ENCODE measurements around the gene SLC25A26. TPM values are rescaled to one million over a fixed set of nuclear protein-coding genes. Genes with fewer than 3 reads are reported as not detected.

SLC25A26 gene
- total RNA-seq, 2 donors from 2014 or later: 20.7 to 22.8 TPM

DNA sequence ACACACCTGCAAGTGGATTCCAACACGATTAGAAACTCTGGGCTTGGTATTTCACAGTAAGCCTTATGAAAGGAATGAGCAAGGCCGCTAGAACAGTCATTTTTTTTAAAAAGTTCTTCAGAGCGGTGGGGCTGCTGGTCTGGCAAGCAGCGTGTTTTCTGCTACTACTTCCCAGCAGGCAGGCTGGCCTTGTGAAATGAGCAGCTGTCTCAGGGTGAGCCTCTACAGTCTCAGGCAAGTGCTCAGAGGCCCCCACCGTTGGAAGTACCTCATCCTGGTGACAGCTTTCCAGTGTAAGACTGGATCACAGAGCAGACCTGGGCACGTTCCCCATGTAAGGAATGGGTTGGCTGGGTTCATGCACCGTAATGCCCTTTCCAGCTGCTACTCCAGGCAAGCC, 160.8 kb downstream of the SLC25A26 start:
- DNase-seq: peak; percentile 27
- H3K27me3 ChIP-seq (ENCODE audit: control insufficient read depth, insufficient read depth, low read length, poor library complexity, severe bottlenecking): no peaks in the 10 kb centered on the region
- no peak overlapping the region for H3K4me3 ChIP-seq (ENCODE audit: low read length)
- Mint-ChIP-seq H3K4me1 (no peaks in the 10 kb centered on the region), H3K27me3 (ENCODE audit: insufficient read depth) (no peaks in the 10 kb centered on the region), H3K9me3 (peaks cover 2% of the 10 kb centered on the region), H3K27ac (peak overlapping the region; percentile 21), H3K4me3 (no peak overlapping the region), H3K36me3 (ENCODE audit: low read depth) (peaks cover 91% of the 10 kb centered on the region)
- peaks cover 17% of the 10 kb centered on the region for H3K9me3 ChIP-seq (ENCODE audit: control insufficient read depth, low read length)
- TF ChIP-seq, protein P1, sequence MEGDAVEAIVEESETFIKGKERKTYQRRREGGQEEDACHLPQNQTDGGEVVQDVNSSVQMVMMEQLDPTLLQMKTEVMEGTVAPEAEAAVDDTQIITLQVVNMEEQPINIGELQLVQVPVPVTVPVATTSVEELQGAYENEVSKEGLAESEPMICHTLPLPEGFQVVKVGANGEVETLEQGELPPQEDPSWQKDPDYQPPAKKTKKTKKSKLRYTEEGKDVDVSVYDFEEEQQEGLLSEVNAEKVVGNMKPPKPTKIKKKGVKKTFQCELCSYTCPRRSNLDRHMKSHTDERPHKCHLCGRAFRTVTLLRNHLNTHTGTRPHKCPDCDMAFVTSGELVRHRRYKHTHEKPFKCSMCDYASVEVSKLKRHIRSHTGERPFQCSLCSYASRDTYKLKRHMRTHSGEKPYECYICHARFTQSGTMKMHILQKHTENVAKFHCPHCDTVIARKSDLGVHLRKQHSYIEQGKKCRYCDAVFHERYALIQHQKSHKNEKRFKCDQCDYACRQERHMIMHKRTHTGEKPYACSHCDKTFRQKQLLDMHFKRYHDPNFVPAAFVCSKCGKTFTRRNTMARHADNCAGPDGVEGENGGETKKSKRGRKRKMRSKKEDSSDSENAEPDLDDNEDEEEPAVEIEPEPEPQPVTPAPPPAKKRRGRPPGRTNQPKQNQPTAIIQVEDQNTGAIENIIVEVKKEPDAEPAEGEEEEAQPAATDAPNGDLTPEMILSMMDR (conservative IDR thresholded peaks at IDR 0.05): no peak
- H3K4me1 ChIP-seq (ENCODE audit: control insufficient read depth, insufficient read depth, low read length): no peaks in the 10 kb centered on the region
- WGBS, 2 experiments (ENCODE audit: insufficient coverage in 1 of 2, insufficient read length in 1 of 2): 96 to 97% methylated on average over 5 to 7 of the region's 7 CpGs
- no peak overlapping the region for H3K27ac ChIP-seq (ENCODE audit: low read depth, low read length)
- peaks cover 100% of the 10 kb centered on the region for H3K36me3 ChIP-seq (ENCODE audit: control insufficient read depth, insufficient read depth, low read length)
- no peak overlapping the region for H3K9ac ChIP-seq (ENCODE audit: extremely low read depth, low read length, poor library complexity, severe bottlenecking)

DNA sequence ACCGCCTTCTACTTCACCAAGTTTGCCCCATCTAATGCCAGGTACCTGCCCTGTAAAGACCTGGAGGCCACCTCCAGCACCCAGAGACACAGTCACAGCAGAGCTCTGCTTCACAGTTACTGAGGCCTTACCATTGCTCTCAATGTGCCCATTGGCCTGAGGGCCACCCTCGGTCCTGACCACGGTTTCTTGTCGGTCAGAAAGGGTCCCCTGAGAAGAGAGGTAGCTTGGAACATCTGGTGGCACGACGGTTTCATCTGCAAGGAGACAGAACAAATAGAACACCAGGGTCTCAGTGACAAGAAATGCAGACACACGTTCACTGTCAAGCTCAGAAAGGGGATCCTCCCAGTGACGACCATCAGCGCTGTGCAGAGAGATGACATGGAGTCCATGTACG, 161.3 kb downstream of the SLC25A26 start:
- TF ChIP-seq, protein P1 (conservative IDR thresholded peaks at IDR 0.05): no peak
- peak; percentile 26 for DNase-seq
- no peak overlapping the region for H3K9ac ChIP-seq (ENCODE audit: extremely low read depth, low read length, poor library complexity, severe bottlenecking)
- H3K36me3 ChIP-seq (ENCODE audit: control insufficient read depth, insufficient read depth, low read length): peaks cover 100% of the 10 kb centered on the region
- peaks cover 2% of the 10 kb centered on the region for H3K9me3 Mint-ChIP-seq
- H3K4me1 ChIP-seq (ENCODE audit: control insufficient read depth, insufficient read depth, low read length): no peaks in the 10 kb centered on the region
- no peaks in the 10 kb centered on the region for H3K4me1 Mint-ChIP-seq
- H3K27ac Mint-ChIP-seq: peak overlapping the region; percentile 21
- peaks cover 17% of the 10 kb centered on the region for H3K9me3 ChIP-seq (ENCODE audit: control insufficient read depth, low read length)
- H3K4me3 Mint-ChIP-seq: no peak overlapping the region
- H3K4me3 ChIP-seq (ENCODE audit: low read length): no peak overlapping the region
- peaks cover 91% of the 10 kb centered on the region for H3K36me3 Mint-ChIP-seq (ENCODE audit: low read depth)
- H3K27me3 ChIP-seq (ENCODE audit: control insufficient read depth, insufficient read depth, low read length, poor library complexity, severe bottlenecking): no peaks in the 10 kb centered on the region
- 89 to 94% methylated on average over 10 of the region's 10 CpGs for WGBS, 2 experiments (ENCODE audit: insufficient coverage in 1 of 2, insufficient read length in 1 of 2)
- H3K27me3 Mint-ChIP-seq (ENCODE audit: insufficient read depth): no peaks in the 10 kb centered on the region
- H3K27ac ChIP-seq (ENCODE audit: low read depth, low read length): no peak overlapping the region

DNA sequence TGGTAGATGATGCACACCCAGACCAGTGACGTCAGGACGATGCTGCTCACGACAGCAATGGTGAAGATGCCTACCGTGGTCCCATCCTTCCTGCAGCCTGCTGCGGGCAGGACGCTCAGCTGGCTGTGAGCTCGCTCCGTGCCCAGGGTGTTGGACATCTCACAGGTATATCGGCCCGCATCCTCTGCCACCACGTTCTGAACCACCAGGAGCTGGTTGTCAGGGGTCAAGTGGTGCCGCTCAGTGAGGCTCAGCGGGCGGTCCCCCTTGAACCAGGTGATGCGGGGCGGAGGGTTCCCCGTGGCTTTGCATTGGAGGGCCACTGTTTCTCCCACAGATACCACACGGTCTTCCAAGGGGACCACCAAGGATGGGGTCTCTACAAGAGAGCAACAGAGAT, 162.2 kb downstream of the SLC25A26 start:
- no peak overlapping the region for H3K9ac ChIP-seq (ENCODE audit: extremely low read depth, low read length, poor library complexity, severe bottlenecking)
- DNase-seq: peak; percentile 31
- Mint-ChIP-seq H3K27ac (no peak overlapping the region), H3K36me3 (ENCODE audit: low read depth) (peaks cover 88% of the 10 kb centered on the region), H3K4me1 (no peaks in the 10 kb centered on the region), H3K4me3 (no peak overlapping the region), H3K9me3 (peaks cover 2% of the 10 kb centered on the region), H3K27me3 (ENCODE audit: insufficient read depth) (no peaks in the 10 kb centered on the region)
- 96 to 99% methylated on average over 18 of the region's 18 CpGs for WGBS, 2 experiments (ENCODE audit: insufficient coverage in 1 of 2, insufficient read length in 1 of 2)
- H3K4me1 ChIP-seq (ENCODE audit: control insufficient read depth, insufficient read depth, low read length): no peaks in the 10 kb centered on the region
- TF ChIP-seq, protein P1 (conservative IDR thresholded peaks at IDR 0.05): no peak
- H3K36me3 ChIP-seq (ENCODE audit: control insufficient read depth, insufficient read depth, low read length): peaks cover 97% of the 10 kb centered on the region
- H3K27me3 ChIP-seq (ENCODE audit: control insufficient read depth, insufficient read depth, low read length, poor library complexity, severe bottlenecking): no peaks in the 10 kb centered on the region
- no peak overlapping the region for H3K27ac ChIP-seq (ENCODE audit: low read depth, low read length)
- peaks cover 17% of the 10 kb centered on the region for H3K9me3 ChIP-seq (ENCODE audit: control insufficient read depth, low read length)
- no peak overlapping the region for H3K4me3 ChIP-seq (ENCODE audit: low read length)

Measured in endodermal cell (in vitro differentiated cells).